Right cardiac atrium (tissue), 5 donors: Measurements from ENCODE around the gene DEPDC1B. TPM values are rescaled to one million over a fixed set of nuclear protein-coding genes. Genes with fewer than 3 reads are reported as not detected.
"Not testable (repeated sequence)": the region's sequence is repeated elsewhere in the genome, so short reads cannot be mapped to it uniquely, and the experiment has no call there.

Experiments
- ATAC-seq, 2 donors: fragments of 200-7000 bp; cut with Tn5 transposase; one replicate each; pipeline versions ENCODE4 v1.8.0 to v1.9.1; 2020; ENCODE audit warnings: moderate library complexity in 2 of 2, mild to moderate bottlenecking in 1 of 2
- DNase-seq, 3 donors: peaks; one replicate each; pipeline ENCODE4 v3.0.0-alpha.2; 2020
- H3K27ac ChIP-seq: one replicate; pipeline ENCODE4 v1.5.1; 2013; ENCODE audit warnings: mild to moderate bottlenecking, low read length, control low read depth, moderate library complexity
- H3K27me3 ChIP-seq: one replicate; pipeline ENCODE4 v1.6.1; 2013; ENCODE audit not compliant: control insufficient read depth, insufficient read depth
- H3K4me1 ChIP-seq: one replicate; pipeline ENCODE4 v1.6.1; 2013; ENCODE audit warnings: low read length; ENCODE audit not compliant: control insufficient read depth, insufficient read depth
- H3K4me3 ChIP-seq: one replicate; pipeline ENCODE4 v1.5.1; 2013; ENCODE audit warnings: low read length, control low read depth
- H3K9me3 ChIP-seq: one replicate; pipeline ENCODE4 v1.6.1; 2013; ENCODE audit warnings: low read length; ENCODE audit not compliant: control insufficient read depth
- WGBS: extraction: QIAGEN DNeasy Blood & Tissue Kit; methylation state at CpG from one replicate; pipeline ENCODE4 v1.1.7; 2013; 5-methylcytosine and 5-hydroxymethylcytosine counted together
- intact Hi-C, 4 donors: fragments of 100-400 bp; cut with DNase I; formaldehyde crosslinking; loops; one replicate each; pipeline versions ENCODE4 v1.11.0 to v1.14.0; 2022 to 2023
- long read RNA-seq, 4 donors: library from polyadenylated mRNA; unstranded; transcript quantifications; one replicate each; pipeline ENCODE4 v2.0.0, GENCODE V29; 2020 to 2021
- polyA plus RNA-seq: library from polyadenylated mRNA; stranded (reverse); fragments of 200-250 nt; gene quantifications from one replicate; pipeline ENCODE4 v1.2.3, GENCODE V29; 2013
- total RNA-seq, 4 donors: library from RNA; stranded (reverse); fragmentation: NEBNext Ultra II Directional; extraction: Animal tissue kit (Norgen Biotek cat#: 25700); gene quantifications; one replicate each; pipeline ENCODE4 v1.2.1, GENCODE V29; 2021
- donor health status: healthy with polysubstance abuse.
- donor health status: DM: no; HTN: yes; CAD: no.
- donor health status: DM: no; HTN: no; CAD: no.
- donor health status: DM: no; HTN: yes; CAD: no; lungs with severe emphysema.
- donor health status: DM: yes; HTN: yes; CAD: no.

DEPDC1B gene
- total RNA-seq (under 1 TPM in 2 of 4 donors, not detected in 2; 0.24 to 0.54 TPM), polyA plus RNA-seq (0.05 TPM)
- long read RNA-seq, donor 1 = 0 reads
- long read RNA-seq, donor 2, partial matches to known transcripts = 0 of 1 reads
- long read RNA-seq, donor 2, other reads (novel, unspliced or antisense) = 0 of 1 reads
- long read RNA-seq, donor 3 = 0 reads
- long read RNA-seq, donor 4 = 0 reads

GRCh38 chr5:60699609-60700415, at the start of gene DEPDC1B:
TSS of gene DEPDC1B (minus strand) at chr5:60700166. CDS start at chr5:60700093, 73 bp downstream.
- ATAC-seq (peak; percentile 97 to 99), DNase-seq (peak; percentile 85 to 93 (median 92))
- under 1% methylated on average over 72 of the region's 72 CpGs for WGBS
- intact Hi-C loops = no loop called here
- Histone ChIP-seq H3K4me1 (no peaks in the 10 kb centered on the region), H3K9me3 (no peaks in the 10 kb centered on the region), H3K4me3 (peak within 1 kb of the TSS; percentile 60), H3K27me3 (no peaks in the 10 kb centered on the region), H3K27ac (no peak within 1 kb of the TSS)

- intact Hi-C loops = no loop called here
These were observed 44.7 kb upstream of the DEPDC1B start for GRCh38 chr5:60744682-60745081.

GRCh38 chr5:60743511-60744314, 43.7 kb upstream of the DEPDC1B start:
- WGBS = 92% methylated on average over 40 of the region's 40 CpGs
- H3K4me1 ChIP-seq = no peaks in the 10 kb centered on the region
- intact Hi-C loops = no loop called here
- ATAC-seq (no peak), DNase-seq (no peak)
- H3K4me3 ChIP-seq = no peak overlapping the region
- H3K27me3 ChIP-seq = no peaks in the 10 kb centered on the region
- peaks cover 2% of the 10 kb centered on the region for H3K9me3 ChIP-seq
- H3K27ac ChIP-seq = no peak overlapping the region

More at GRCh38 chr5:60744682-60745081, 44.7 kb upstream of the DEPDC1B start:
- Histone ChIP-seq H3K27ac (no peak overlapping the region), H3K9me3 (peaks cover 3% of the 10 kb centered on the region), H3K4me3 (no peak overlapping the region), H3K27me3 (no peaks in the 10 kb centered on the region), H3K4me1 (no peaks in the 10 kb centered on the region)
- no peak for DNase-seq
- WGBS = 94% methylated on average over 6 of the region's 6 CpGs
- no peak for ATAC-seq

GRCh38 chr5:60740322-60740721, 40.4 kb upstream of the DEPDC1B start:
- ATAC-seq = no peak
- Histone ChIP-seq H3K27ac (no peak overlapping the region), H3K9me3 (peaks cover 4% of the 10 kb centered on the region), H3K4me3 (no peak overlapping the region), H3K4me1 (no peaks in the 10 kb centered on the region), H3K27me3 (no peaks in the 10 kb centered on the region)
- no peak for DNase-seq
- 87% methylated on average over 2 of the region's 2 CpGs for WGBS
- intact Hi-C loops = no loop called here

GRCh38 chr5:60738933-60739332, 39.0 kb upstream of the DEPDC1B start:
- H3K4me3 ChIP-seq = no peak overlapping the region
- 66% methylated on average over 3 of the region's 3 CpGs for WGBS
- no peaks in the 10 kb centered on the region for H3K27me3 ChIP-seq
- peaks cover 4% of the 10 kb centered on the region for H3K9me3 ChIP-seq
- no peaks in the 10 kb centered on the region for H3K4me1 ChIP-seq
- DNase-seq = no peak
- no peak overlapping the region for H3K27ac ChIP-seq
- intact Hi-C loops = no loop called here
- ATAC-seq = no peak

GRCh38 chr5:60738461-60738860, 38.5 kb upstream of the DEPDC1B start:
- Histone ChIP-seq H3K4me3 (no peak overlapping the region), H3K4me1 (no peaks in the 10 kb centered on the region), H3K27ac (no peak overlapping the region), H3K9me3 (peaks cover 4% of the 10 kb centered on the region), H3K27me3 (no peaks in the 10 kb centered on the region)
- ATAC-seq = no peak
- no peak for DNase-seq
- 83% methylated on average over 4 of the region's 4 CpGs for WGBS
- intact Hi-C loops = no loop called here

- intact Hi-C loops, H3K4me1 ChIP-seq, H3K4me3 ChIP-seq, ATAC-seq, H3K27ac ChIP-seq, DNase-seq, H3K27me3 ChIP-seq, H3K9me3 ChIP-seq: not testable (repeated sequence)
These were observed 30.9 kb upstream of the DEPDC1B start for GRCh38 chr5:60730858-60731257.

GRCh38 chr5:60727033-60727679, 27.2 kb upstream of the DEPDC1B start:
- DNase-seq = no peak
- H3K27ac ChIP-seq = no peak overlapping the region
- 91% methylated on average over 1 of the region's 1 CpG for WGBS
- no peaks in the 10 kb centered on the region for H3K27me3 ChIP-seq
- ATAC-seq = no peak
- no peaks in the 10 kb centered on the region for H3K4me1 ChIP-seq
- intact Hi-C loops = no loop called here
- no peaks in the 10 kb centered on the region for H3K9me3 ChIP-seq
- no peak overlapping the region for H3K4me3 ChIP-seq

GRCh38 chr5:60724126-60724525, 24.2 kb upstream of the DEPDC1B start:
- DNase-seq (no peak), ATAC-seq (no peak)

GRCh38 chr5:60722416-60722815, 22.4 kb upstream of the DEPDC1B start:
- intact Hi-C loops = no loop called here
- Histone ChIP-seq H3K27ac (no peak overlapping the region), H3K4me3 (no peak overlapping the region), H3K27me3 (no peaks in the 10 kb centered on the region), H3K9me3 (no peaks in the 10 kb centered on the region), H3K4me1 (no peaks in the 10 kb centered on the region)
- DNase-seq = no peak
- WGBS = 80% methylated on average over 6 of the region's 6 CpGs
- no peak for ATAC-seq

More at GRCh38 chr5:60724126-60724525, 24.2 kb upstream of the DEPDC1B start:
- WGBS = 53% methylated on average over 2 of the region's 2 CpGs
- Histone ChIP-seq H3K4me1 (no peaks in the 10 kb centered on the region), H3K27ac (no peak overlapping the region), H3K9me3 (no peaks in the 10 kb centered on the region), H3K27me3 (no peaks in the 10 kb centered on the region), H3K4me3 (no peak overlapping the region)
- intact Hi-C loops = no loop called here
